Measurements from ENCODE around the gene PHKG1.

- TF ChIP-seq CTCF (IDR thresholded peaks at IDR 0.05): no peak
- TF ChIP-seq EP300 (IDR thresholded peaks at IDR 0.05): no peak
Observed at GRCh38 chr7:56063500-56063881, 29.3 kb downstream of the PHKG1 start.
